Measurements from ENCODE around the gene NUSAP1.
"Not testable (repeated sequence)": the region's sequence is repeated elsewhere in the genome, so short reads cannot be mapped to it uniquely, and the experiment has no call there.

Gene NUSAP1

GRCh38 chr15:41416128-41416741 lies 83.6 kb downstream of the NUSAP1 start:
- ChIA-PET CTCF (interaction anchor here (0.6 kb wide), 1 partner anchor 33 kb away, joined by 4 read pairs; no protein-coding TSS in a partner anchor), POLR2A (no interaction called here)
- DNase-seq (ENCODE audit: low read depth, low spot score), result no peak
- no peak for TF ChIP-seq CTCF (IDR thresholded peaks at IDR 0.05; ENCODE audit: insufficient read depth, low read length, missing control alignments)
- peak overlapping the region; percentile 88 for H3K4me3 ChIP-seq (ENCODE audit: low read depth, low read length)

- POLR2A ChIA-PET, result no interaction called here
- peak; percentile 19 for DNase-seq (ENCODE audit: low read depth, low spot score)
- peak within 1 kb of the TSS; percentile 88 for H3K4me3 ChIP-seq (ENCODE audit: low read depth, low read length)
- CTCF ChIA-PET, result no interaction called here
- TF ChIP-seq CTCF (IDR thresholded peaks at IDR 0.05; ENCODE audit: insufficient read depth, low read length, missing control alignments), result no peak
Measured at GRCh38 chr15:41416742-41417417, 84.2 kb downstream of the NUSAP1 start, which contains the start of gene RTF1. Gene RTF1 (plus strand): TSS chr15:41417095. CDS start chr15:41417116, 21 bp downstream.

GRCh38 chr15:41417418-41418195 lies 84.9 kb downstream of the NUSAP1 start:
- no peak for DNase-seq (ENCODE audit: low read depth, low spot score)
- POLR2A ChIA-PET, result no interaction called here

GRCh38 chr15:41423979-41424659 lies 91.4 kb downstream of the NUSAP1 start:
- ChIA-PET POLR2A (no interaction called here), CTCF (no interaction called here)
- DNase-seq (ENCODE audit: low read depth, low spot score), result no peak
- no peak overlapping the region for H3K4me3 ChIP-seq (ENCODE audit: low read depth, low read length)
- TF ChIP-seq CTCF (IDR thresholded peaks at IDR 0.05; ENCODE audit: insufficient read depth, low read length, missing control alignments), result no peak

More at GRCh38 chr15:41417418-41418195, 84.9 kb downstream of the NUSAP1 start:
- CTCF ChIA-PET, result interaction anchor here (0.6 kb wide), 1 partner anchor 49 kb away, joined by 3 read pairs; no protein-coding TSS in a partner anchor
- H3K4me3 ChIP-seq (ENCODE audit: low read depth, low read length), result peak overlapping the region; percentile 88
- TF ChIP-seq CTCF (IDR thresholded peaks at IDR 0.05; ENCODE audit: insufficient read depth, low read length, missing control alignments), result no peak

- ChIA-PET CTCF (no interaction called here), POLR2A (no interaction called here)
- DNase-seq (ENCODE audit: low read depth, low spot score), result no peak
- no peak overlapping the region for H3K4me3 ChIP-seq (ENCODE audit: low read depth, low read length)
- TF ChIP-seq CTCF (IDR thresholded peaks at IDR 0.05; ENCODE audit: insufficient read depth, low read length, missing control alignments), result no peak
Measured at GRCh38 chr15:41424809-41425208, 92.1 kb downstream of the NUSAP1 start.

GRCh38 chr15:41425907-41426306 lies 93.2 kb downstream of the NUSAP1 start:
- CTCF ChIA-PET; H3K4me3 ChIP-seq (ENCODE audit: low read depth, low read length); DNase-seq (ENCODE audit: low read depth, low spot score); POLR2A ChIA-PET: not testable (repeated sequence)

Measured in AG04449 (cell line).